Stimulated activated CD4-positive, alpha-beta T cell treated with anti-CD3 and anti-CD28 coated beads, Interleukin-2, amount 100 ng/mL, for 48 hours (primary cell): ENCODE measurements around the gene FILIP1.

ENCODE experiments used
- DNase-seq, 2 donors: peaks; one replicate each; pipeline ENCODE4 v3.0.0-alpha.2; 2020

FILIP1 gene

DNA sequence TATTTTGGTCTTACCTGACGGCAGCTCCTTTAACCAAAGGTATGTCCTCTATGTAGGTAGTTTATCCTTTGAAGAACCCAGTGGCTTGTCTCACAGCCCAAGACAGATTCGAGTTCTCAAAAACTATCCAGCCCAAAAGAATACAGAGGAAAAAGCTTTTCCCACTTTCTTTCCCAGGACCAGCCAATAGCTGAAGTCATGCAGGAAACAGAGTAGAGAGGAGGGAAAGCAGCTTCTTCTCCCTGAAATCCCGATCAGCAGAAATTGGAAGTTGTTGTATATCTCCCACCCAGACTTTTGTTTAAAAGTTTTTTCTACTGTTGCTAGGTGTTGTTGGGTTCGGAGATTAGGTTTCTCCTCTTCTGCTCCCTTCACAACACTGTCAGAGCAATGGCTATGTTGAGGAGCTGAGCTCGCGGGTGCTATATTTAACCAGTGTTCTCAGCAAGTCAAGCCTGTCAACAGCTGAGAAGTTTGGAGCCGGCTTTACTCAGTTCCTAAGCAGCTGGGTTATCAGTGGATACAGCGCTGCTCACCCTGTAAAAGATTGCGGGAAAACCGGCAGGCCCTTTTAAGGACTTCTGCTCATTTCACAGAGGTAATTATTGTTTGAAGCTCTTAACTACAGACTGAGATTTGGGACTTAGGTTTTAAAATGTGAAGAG is at the start of gene FILIP1:
TSS of gene FILIP1 (minus strand) at position 401 of the 665 bp plus-strand sequence. CDS start 78,828 bp downstream, outside the sequence.
- no peak for DNase-seq

GRCh38 chr6:75543311-75543710 is 49.7 kb upstream of the FILIP1 start:
- no peak for DNase-seq

- DNase-seq = no peak
Measured at GRCh38 chr6:75539136-75539535, 45.5 kb upstream of the FILIP1 start.

- no peak for DNase-seq
Measured at GRCh38 chr6:75532521-75532920, 38.9 kb upstream of the FILIP1 start.

DNA sequence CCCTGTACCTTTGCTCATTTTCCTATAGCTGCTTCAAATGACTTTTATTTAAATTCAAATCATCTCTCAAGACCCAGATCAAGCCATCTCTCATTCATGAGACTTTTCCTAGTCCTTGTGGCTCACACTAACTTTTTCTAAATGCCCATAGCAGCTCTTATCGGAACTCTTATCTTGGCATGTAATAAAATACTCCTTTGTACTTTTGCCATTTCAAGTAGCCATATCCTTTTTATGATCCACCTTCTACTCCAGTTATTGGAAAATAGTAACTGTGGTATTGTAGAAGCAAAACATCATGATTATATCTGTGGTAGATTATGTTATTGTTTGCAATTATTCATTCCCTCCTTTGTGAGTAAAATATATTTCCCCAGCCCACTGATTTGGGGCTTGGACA is 37.6 kb upstream of the FILIP1 start:
- no peak for DNase-seq

- DNase-seq = no peak
Measured at GRCh38 chr6:75530696-75531095, 37.1 kb upstream of the FILIP1 start.

DNA sequence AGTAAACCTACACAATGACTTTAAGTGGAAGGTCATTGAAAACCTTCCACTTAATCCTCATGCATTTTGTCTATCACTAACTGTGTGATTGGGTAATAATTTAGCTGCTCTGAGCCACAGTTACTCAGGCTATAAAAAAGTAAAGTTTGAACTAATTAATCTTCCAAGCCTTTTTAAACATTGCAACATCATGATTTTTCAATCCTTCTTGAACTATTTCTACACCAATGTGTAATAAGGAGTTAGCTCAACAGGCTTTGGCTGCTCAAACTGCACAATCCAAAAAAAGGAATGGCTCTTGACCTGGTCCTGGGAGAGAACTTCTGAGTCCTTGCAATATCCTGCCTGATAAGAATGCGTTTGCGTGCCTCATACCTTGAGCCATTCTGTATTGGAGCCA is 34.8 kb upstream of the FILIP1 start:
- DNase-seq = no peak

GRCh38 chr6:75526502-75527127 is 33.0 kb upstream of the FILIP1 start:
- peak; percentile 35 to 52 for DNase-seq

DNA sequence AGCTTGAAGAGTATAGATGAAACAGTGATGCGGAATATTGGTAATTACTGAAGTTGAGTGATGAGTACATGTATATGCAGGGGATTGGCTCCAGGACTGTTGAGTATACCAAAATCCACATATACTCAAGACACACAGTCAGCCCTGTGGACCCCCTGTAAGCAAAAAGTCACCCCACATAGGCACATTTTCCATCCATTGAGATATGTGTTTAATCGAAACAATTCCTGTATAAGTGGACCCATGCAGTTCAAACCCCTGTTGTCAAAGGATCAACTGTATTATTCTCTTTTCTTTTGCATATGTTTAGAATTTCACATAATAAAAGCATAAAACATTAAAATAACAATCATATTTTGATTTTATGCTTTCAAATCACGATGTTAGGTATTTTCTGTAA is 32.1 kb upstream of the FILIP1 start:
- no peak for DNase-seq

DNA sequence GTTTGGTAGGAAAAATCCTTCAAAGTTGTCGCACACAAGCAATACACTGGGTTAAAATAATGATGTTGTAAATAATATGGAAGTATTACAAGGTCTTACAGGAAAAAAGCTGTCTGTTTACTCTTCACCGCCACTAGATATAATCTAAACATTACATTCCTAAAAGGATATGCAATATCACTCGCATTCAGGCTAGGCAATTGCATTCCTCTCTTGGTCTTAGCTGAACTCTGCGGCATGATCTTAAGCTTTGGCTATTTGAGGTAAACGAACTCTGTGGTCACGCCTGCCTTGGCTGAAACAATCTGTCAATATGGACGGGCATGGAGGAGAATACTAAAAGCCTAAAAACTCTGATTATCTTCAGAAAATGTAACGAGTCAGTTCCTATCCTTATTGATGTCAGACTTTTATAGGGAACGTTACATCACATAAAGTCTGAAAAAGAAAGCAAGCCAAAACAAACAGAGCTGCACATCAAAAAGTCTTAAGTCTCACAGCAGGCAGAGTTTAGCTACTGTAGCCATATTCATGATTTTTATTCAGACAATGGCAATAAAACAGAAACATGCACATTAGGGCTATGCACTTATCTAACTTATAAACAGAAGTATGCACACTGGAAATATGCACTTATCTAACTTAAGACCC is 30.8 kb upstream of the FILIP1 start:
- no peak for DNase-seq

DNA sequence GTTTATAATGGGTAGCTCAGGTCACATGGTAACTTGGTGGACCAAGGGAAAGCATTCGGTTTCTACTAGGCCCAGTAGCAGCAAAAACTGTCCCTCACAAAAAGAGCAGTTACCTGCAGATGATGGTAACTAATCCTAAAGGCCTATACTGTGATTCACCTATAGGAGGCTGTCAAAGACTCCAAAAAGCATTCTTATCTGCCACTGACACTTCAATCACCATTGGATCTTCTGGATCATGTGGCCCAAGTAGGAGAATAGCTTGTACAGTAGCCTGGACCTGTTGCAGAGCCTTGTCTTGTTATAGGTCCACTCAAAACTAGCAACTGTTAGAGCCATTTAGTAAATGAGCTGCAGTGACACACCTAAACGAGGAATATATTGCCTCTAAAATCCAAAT is 23.2 kb upstream of the FILIP1 start:
- no peak for DNase-seq

DNA sequence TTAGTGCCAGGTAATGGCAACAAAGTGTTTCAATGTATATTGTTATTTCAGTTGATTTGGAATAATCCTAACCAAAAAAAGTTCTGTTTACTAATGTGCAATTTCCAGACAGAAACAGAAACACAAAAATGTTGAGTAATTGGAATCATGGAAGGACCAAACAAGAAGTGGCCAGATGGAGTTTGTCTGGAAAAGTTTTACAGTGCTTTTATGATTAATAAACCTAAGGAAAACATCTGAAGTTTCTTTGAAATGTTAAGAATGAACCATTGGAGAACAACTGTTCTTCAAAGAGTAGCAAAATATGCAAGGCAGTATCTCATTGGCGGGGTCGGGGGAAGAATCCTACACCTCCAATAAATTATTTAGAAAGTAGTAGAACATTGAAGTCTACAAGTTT is 19.0 kb upstream of the FILIP1 start:
- no peak for DNase-seq

DNA sequence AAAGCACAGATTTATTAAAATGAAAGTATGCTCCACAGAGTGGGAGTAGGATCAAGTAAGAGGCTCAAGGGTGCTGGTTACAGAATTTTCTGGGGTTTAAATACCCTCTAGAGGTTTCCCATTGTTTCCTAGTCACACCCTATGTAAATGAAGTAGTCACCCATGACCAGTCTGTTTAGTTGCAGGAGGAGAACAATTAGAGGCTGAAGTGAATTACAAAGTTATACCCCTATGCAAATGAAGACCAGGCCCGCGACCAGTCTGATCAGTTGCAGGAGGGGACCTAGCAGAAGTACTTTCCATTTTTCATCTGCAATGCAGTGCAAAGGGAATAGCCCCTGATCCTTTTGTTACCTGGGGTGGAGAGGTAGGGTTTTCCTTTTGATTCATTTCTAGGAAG is 11.8 kb upstream of the FILIP1 start:
- DNase-seq = no peak

DNA sequence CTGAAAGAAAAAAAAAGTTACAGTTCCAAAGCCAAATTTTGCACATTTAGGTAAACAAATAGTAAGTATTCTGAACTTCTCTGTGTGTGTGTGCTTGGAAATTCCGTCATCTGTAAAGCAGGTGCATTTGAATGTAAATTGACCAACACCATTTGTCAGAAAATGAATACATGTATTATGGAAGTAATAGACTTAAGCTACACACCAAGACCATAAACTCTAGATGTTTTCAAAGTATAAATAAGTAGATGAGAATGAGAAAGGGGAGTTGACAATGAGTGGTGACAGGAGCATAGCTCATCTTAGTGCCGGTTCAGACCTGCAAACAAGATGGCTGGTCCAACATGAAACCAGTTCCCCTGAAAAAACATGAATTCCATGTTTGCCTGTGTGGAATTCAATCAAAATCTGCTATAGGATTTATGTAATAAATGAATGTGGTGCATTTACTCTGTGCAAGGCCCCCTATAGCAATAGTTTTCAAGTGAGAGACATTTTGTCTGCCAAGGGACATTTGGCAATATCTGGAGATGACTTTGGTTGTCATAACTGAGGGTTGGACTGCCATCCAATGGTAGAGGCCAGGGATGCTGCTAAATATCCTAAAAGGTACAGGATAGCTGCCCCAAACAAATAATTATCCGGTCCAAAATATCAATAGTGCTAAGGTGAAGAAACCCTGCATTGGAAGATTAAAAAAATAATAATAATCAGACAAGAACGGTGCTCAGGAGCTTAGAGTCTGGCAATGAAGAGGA is 11.0 kb upstream of the FILIP1 start:
- DNase-seq = no peak

GRCh38 chr6:75503291-75503690 is 9.7 kb upstream of the FILIP1 start:
- no peak for DNase-seq

GRCh38 chr6:75502884-75503283 is 9.3 kb upstream of the FILIP1 start:
- no peak for DNase-seq

- DNase-seq = no peak
Measured at GRCh38 chr6:75501756-75502155, 8.2 kb upstream of the FILIP1 start.

- no peak for DNase-seq
Measured at GRCh38 chr6:75499640-75500039, 6.0 kb upstream of the FILIP1 start.

GRCh38 chr6:75498862-75499261 is 5.3 kb upstream of the FILIP1 start:
- DNase-seq = no peak

DNA sequence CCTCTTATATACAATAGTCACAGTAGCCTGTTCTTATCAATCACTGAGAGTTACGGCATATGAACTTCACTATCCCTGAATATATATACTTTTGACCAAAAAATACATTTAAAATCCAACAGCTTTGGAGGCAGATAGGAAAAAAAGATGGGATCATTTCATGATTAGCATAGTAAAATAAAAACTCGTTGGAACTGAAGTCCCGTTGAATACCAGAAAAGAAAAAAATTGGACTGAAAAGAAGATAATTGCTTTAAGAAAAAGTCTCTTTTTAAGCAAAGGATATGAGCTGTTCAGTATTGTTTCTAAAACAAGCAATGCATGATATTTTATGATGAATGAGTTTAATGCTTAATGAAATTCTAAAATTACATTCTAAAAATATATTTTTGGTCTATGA is 4.4 kb upstream of the FILIP1 start:
- DNase-seq = no peak

DNA sequence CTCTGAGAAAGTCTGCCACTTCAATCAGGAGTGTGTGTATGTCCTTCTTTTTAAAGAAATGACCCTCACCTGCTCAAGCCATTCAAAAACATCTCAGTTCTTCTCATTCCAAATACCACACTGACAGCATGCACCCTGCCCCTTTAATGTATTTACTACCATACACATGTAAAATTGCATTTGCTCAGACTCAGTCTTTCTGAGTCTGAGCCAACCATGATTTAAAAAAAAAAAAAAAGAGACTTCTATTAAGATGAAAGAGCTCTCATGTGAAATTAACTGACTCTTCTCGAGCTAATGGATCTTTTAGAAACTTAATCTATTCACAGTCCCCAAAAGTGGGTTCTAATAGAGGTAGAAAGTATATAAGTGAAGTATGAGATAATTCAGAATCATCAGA is 1.4 kb upstream of the FILIP1 start:
- no peak for DNase-seq

DNA sequence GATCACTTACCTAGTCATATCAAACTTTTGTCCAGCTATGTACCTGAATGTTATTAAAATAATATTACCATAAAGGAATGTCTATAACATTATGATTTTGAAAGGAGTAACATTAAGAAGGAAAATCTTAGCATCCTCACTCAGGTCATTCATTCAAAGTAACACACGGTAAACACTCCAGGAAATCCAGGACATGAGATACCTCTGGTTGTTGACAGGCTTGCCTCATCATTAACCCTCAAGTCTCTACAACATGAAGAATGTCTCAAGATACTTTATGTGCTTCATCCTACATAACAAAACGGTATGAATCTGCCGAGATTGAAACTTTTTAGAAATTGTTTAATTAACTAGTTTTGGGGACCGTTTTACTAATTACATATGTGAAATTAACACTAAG is 690 bp upstream of the FILIP1 start:
- no peak for DNase-seq

DNA sequence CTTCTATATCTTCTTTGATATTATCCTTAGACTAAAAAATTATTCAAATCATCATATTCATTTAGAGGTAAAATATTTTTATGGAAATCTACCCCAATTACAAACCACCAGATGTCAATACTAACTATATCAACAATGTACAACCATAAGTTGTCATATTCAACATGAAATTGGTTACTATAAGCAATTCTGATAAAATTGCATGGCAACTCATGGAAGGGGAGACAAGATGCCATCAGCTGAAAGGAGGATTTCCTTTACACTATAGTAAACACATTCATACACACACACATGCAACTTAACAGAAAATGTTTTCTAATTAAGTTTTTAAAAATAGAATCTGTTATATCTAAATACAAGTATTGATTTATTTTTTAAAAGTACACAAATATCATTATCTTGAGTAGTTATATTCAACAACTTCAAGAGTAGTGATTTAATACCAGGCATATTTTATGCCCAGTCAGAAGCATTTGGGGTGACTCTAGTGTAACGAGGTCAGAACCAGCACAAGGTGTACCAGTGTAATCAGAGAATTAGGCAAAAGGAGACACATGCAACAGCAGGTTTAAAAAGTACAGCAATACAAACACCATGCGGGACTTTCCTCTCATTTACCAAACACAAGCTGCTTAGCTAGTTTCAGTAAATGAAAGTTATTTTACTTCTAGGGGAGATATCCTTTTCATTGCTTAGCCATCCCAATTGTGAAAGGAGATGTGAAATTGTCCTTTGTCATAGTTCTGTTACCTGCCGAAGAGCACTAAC is 1.0 kb downstream of the FILIP1 start:
- no peak for DNase-seq
